Common myeloid progenitor, CD34-positive (primary cell): ENCODE results near the gene OIP5. TPM values are rescaled to one million over a fixed set of nuclear protein-coding genes. Genes with fewer than 3 reads are reported as not detected.
A peak's percentile ranks its signal among the peaks of the same experiment; 100 is the strongest.

ENCODE experiments used
- CTCF ChIA-PET: fragments of 350-600 bp; sonication (Branson Sonifier 250); formaldehyde crosslinking; loops from one replicate; lab custom pipeline; 2021; ENCODE audit warnings: antibody characterized with exemption; lab: Charles Lee
- POLR2A ChIA-PET: fragments of 350-600 bp; sonication (Branson Sonifier 250); formaldehyde crosslinking; loops from one replicate; lab custom pipeline; 2021; ENCODE audit warnings: antibody characterized with exemption; lab: Charles Lee
- DNase-seq, 3 donors: peaks; one replicate each; pipeline versions ENCODE4 v3.0.0 to v3.0.0-alpha.2; 2013
- H3K27ac ChIP-seq, 2 experiments: 1 replicate in 1 of 2; 2 replicates in 1 of 2; pipeline ENCODE4 v1.7.0; 2013; ENCODE audit warnings: inconsistent platforms in 2 of 2, low read length in 2 of 2, mild to moderate bottlenecking in 2 of 2, low read depth in 1 of 2, moderate library complexity in 1 of 2; ENCODE audit not compliant: severe bottlenecking in 2 of 2, insufficient read depth in 1 of 2, poor library complexity in 1 of 2
- H3K27me3 ChIP-seq, 5 experiments: replicated peaks in 2 of 5; 1 replicate in 3 of 5; 2 replicates in 2 of 5; pipeline versions ENCODE4 v1.6.1 to v1.7.0; 2013; ENCODE audit warnings: low read length in 4 of 5, mild to moderate bottlenecking in 2 of 5, moderate library complexity in 2 of 5, inconsistent platforms in 1 of 5; ENCODE audit not compliant: insufficient read depth in 5 of 5, control insufficient read depth in 4 of 5
- H3K36me3 ChIP-seq, 4 experiments: 1 replicate in 2 of 4; 2 replicates in 2 of 4; pipeline versions ENCODE4 v1.6.1 to v1.7.0; 2013; ENCODE audit warnings: low read length in 3 of 4, control low read depth in 1 of 4, mild to moderate bottlenecking in 1 of 4; ENCODE audit not compliant: control insufficient read depth in 4 of 4, insufficient read depth in 4 of 4
- H3K4me1 ChIP-seq, 4 experiments: 1 replicate in 3 of 4; 2 replicates in 1 of 4; pipeline versions ENCODE4 v1.6.1 to v1.7.1; 2013; ENCODE audit warnings: low read length in 3 of 4, mild to moderate bottlenecking in 3 of 4, control low read depth in 1 of 4, inconsistent platforms in 1 of 4, moderate library complexity in 1 of 4; ENCODE audit not compliant: control insufficient read depth in 4 of 4, insufficient read depth in 4 of 4; ENCODE audit errors: control extremely low read depth in 1 of 4
- H3K4me3 ChIP-seq, 7 experiments: 1 replicate in 4 of 7; 2 replicates in 3 of 7; pipeline versions ENCODE4 v1.5.1 to v1.7.0; 2013; ENCODE audit warnings: mild to moderate bottlenecking in 7 of 7, low read length in 6 of 7, moderate library complexity in 6 of 7, inconsistent platforms in 2 of 7, low read depth in 2 of 7, control low read depth in 1 of 7; ENCODE audit not compliant: insufficient read depth in 4 of 7, control insufficient read depth in 1 of 7; ENCODE audit errors: extremely low read depth in 1 of 7
- H3K9me3 ChIP-seq, 5 experiments: 1 replicate in 4 of 5; 2 replicates in 1 of 5; pipeline versions ENCODE4 v1.6.1 to v1.7.1; 2013; ENCODE audit warnings: low read length in 4 of 5, mild to moderate bottlenecking in 2 of 5, inconsistent platforms in 1 of 5, low read depth in 1 of 5, moderate library complexity in 1 of 5; ENCODE audit not compliant: control insufficient read depth in 4 of 5, insufficient read depth in 2 of 5; ENCODE audit errors: control extremely low read depth in 1 of 5
- WGBS: methylation state at CpG from one replicate; pipeline ENCODE4 v1.1.5; 2013; ENCODE audit not compliant: insufficient coverage; 5-methylcytosine and 5-hydroxymethylcytosine counted together
- polyA plus RNA-seq: library from polyadenylated mRNA; unstranded; fragments of 120-200 nt; gene quantifications from one replicate; pipeline ENCODE4 v1.2.1, GENCODE V29; 2013

Gene OIP5
- polyA plus RNA-seq = 5.3 TPM

GRCh38 chr15:41332194-41333025 lies at the start of gene OIP5, which contains the start of gene NUSAP1:
Gene OIP5, minus strand, starts transcription at chr15:41332591. Its CDS starts 30 bp downstream, at chr15:41332561.
Gene NUSAP1, plus strand, starts transcription at chr15:41332881. Its CDS starts 77 bp downstream, at chr15:41332958.
- no peaks in the 10 kb centered on the region for H3K27me3 ChIP-seq
- peak; percentile 100 for DNase-seq
- H3K4me3 ChIP-seq = peak within 1 kb of the TSS; percentile 58 to 99 (median 94)
- 0% methylated on average over 56 of the region's 64 CpGs for WGBS
- H3K27ac ChIP-seq = peak within 1 kb of the TSS; percentile 68 to 91
- H3K36me3 ChIP-seq = peaks cover 0 to 3% (median under 1%) of the 10 kb centered on the region in 4 experiments
- POLR2A ChIA-PET = interaction anchor here (0.6 to 1.0 kb wide), 2 partner anchors 48 to 160 kb away, joined by 3 read pairs; no protein-coding TSS in a partner anchor
- H3K9me3 ChIP-seq = no peaks in the 10 kb centered on the region
- CTCF ChIA-PET = interaction anchor here (0.8 to 4.2 kb wide), 9 partner anchors 9 to 111 kb away, joined by 3 to 40 read pairs (median 4); partner anchors contain the start of gene CHP1
- H3K4me1 ChIP-seq = peaks cover 3 to 28% (median 17%) of the 10 kb centered on the region in 4 experiments

GRCh38 chr15:41377978-41378377 lies 45.6 kb upstream of the OIP5 start:
- DNase-seq = no peak
- Histone ChIP-seq H3K27me3 (no peaks in the 10 kb centered on the region), H3K9me3 (no peaks in the 10 kb centered on the region), H3K27ac (no peak overlapping the region), H3K4me3 (no peak overlapping the region), H3K4me1 (no peaks in the 10 kb centered on the region), H3K36me3 (peaks cover 21 to 58% (median 40%) of the 10 kb centered on the region in 4 experiments)
- ChIA-PET CTCF (no interaction called here), POLR2A (no interaction called here)
- WGBS = 100% methylated on average over 4 of the region's 4 CpGs

GRCh38 chr15:41367418-41367817 lies 35.0 kb upstream of the OIP5 start:
- Histone ChIP-seq H3K27ac (no peak overlapping the region), H3K9me3 (no peaks in the 10 kb centered on the region), H3K4me3 (no peak overlapping the region), H3K36me3 (peaks cover 23 to 73% (median 48%) of the 10 kb centered on the region in 4 experiments), H3K4me1 (no peaks in the 10 kb centered on the region), H3K27me3 (no peaks in the 10 kb centered on the region)
- ChIA-PET POLR2A (no interaction called here), CTCF (no interaction called here)
- no peak for DNase-seq
- 100% methylated on average over 3 of the region's 3 CpGs for WGBS

- Histone ChIP-seq H3K4me1 (no peaks in the 10 kb centered on the region), H3K27ac (no peak overlapping the region), H3K4me3 (no peak overlapping the region), H3K9me3 (no peaks in the 10 kb centered on the region), H3K36me3 (peaks cover 16 to 76% (median 44%) of the 10 kb centered on the region in 4 experiments), H3K27me3 (no peaks in the 10 kb centered on the region)
- CTCF ChIA-PET = no interaction called here
- POLR2A ChIA-PET = interaction anchor here (0.6 kb wide), 1 partner anchor 86 kb away, joined by 3 read pairs; no protein-coding TSS in a partner anchor
- DNase-seq = no peak
- WGBS = 100% methylated on average over 5 of the region's 10 CpGs
Measured at GRCh38 chr15:41354371-41354770, 22.0 kb upstream of the OIP5 start.

GRCh38 chr15:41350057-41350717 lies 17.8 kb upstream of the OIP5 start:
- H3K9me3 ChIP-seq = no peaks in the 10 kb centered on the region
- H3K36me3 ChIP-seq = peaks cover 8 to 69% (median 39%) of the 10 kb centered on the region in 4 experiments
- peak overlapping the region in 1 of 2 experiments; percentile 32 for H3K27ac ChIP-seq
- CTCF ChIA-PET = interaction anchor here (1.2 kb wide), 1 partner anchor 26 kb away, joined by 3 read pairs; no protein-coding TSS in a partner anchor
- POLR2A ChIA-PET = no interaction called here
- DNase-seq = no peak
- no peaks in the 10 kb centered on the region for H3K27me3 ChIP-seq
- 53% methylated on average over 3 of the region's 10 CpGs for WGBS
- H3K4me3 ChIP-seq = no peak overlapping the region
- no peaks in the 10 kb centered on the region for H3K4me1 ChIP-seq

- POLR2A ChIA-PET = no interaction called here
Measured at GRCh38 chr15:41347236-41347635, 14.8 kb upstream of the OIP5 start.

More at GRCh38 chr15:41347236-41347635, 14.8 kb upstream of the OIP5 start:
- Histone ChIP-seq H3K36me3 (peaks cover 7 to 74% (median 35%) of the 10 kb centered on the region in 4 experiments), H3K27me3 (no peaks in the 10 kb centered on the region), H3K4me3 (no peak overlapping the region), H3K27ac (no peak overlapping the region), H3K9me3 (no peaks in the 10 kb centered on the region), H3K4me1 (no peaks in the 10 kb centered on the region)
- CTCF ChIA-PET = interaction anchor here (0.9 to 1.1 kb wide), 2 partner anchors 13 to 117 kb away, joined by 3 read pairs; partner anchors contain the start of gene EXD1
- WGBS = 100% methylated on average over 2 of the region's 5 CpGs
- DNase-seq = no peak
